ENCODE results near the gene C1GALT1.

C1GALT1 gene

DNA sequence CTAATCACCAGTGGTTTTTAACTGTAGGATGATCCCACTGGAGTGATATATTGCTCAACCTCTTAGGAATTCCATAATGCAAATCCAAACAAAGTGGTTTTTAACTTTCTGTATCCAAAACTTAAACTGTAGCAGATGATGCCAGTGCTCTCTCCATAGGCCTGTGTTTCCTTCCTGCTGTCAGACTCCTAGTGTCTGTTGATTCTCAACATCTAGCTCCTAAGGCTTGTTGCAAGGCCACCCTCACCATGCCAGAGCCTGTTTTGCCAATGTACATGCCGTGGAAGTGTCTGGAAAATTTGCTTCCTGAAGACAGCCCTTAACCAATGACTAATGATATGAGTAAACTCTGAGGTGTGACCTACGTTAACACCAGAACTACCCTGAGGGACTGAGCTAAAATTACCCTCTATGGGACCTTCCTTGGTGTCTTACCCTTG is 39.3 kb downstream of the C1GALT1 start:
- Histone ChIP-seq H3K4me3 (replicated peaks; ENCODE audit: insufficient read depth, low read length) (no peak overlapping the region), H3K27me3 (ENCODE audit: insufficient read depth, poor library complexity, severe bottlenecking) (no peaks in the 10 kb centered on the region), H3K27ac (replicated peaks) (no peak overlapping the region)
- TF ChIP-seq, protein P1, sequence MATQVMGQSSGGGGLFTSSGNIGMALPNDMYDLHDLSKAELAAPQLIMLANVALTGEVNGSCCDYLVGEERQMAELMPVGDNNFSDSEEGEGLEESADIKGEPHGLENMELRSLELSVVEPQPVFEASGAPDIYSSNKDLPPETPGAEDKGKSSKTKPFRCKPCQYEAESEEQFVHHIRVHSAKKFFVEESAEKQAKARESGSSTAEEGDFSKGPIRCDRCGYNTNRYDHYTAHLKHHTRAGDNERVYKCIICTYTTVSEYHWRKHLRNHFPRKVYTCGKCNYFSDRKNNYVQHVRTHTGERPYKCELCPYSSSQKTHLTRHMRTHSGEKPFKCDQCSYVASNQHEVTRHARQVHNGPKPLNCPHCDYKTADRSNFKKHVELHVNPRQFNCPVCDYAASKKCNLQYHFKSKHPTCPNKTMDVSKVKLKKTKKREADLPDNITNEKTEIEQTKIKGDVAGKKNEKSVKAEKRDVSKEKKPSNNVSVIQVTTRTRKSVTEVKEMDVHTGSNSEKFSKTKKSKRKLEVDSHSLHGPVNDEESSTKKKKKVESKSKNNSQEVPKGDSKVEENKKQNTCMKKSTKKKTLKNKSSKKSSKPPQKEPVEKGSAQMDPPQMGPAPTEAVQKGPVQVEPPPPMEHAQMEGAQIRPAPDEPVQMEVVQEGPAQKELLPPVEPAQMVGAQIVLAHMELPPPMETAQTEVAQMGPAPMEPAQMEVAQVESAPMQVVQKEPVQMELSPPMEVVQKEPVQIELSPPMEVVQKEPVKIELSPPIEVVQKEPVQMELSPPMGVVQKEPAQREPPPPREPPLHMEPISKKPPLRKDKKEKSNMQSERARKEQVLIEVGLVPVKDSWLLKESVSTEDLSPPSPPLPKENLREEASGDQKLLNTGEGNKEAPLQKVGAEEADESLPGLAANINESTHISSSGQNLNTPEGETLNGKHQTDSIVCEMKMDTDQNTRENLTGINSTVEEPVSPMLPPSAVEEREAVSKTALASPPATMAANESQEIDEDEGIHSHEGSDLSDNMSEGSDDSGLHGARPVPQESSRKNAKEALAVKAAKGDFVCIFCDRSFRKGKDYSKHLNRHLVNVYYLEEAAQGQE (IDR thresholded peaks at IDR 0.05; ENCODE audit: insufficient replicate concordance, low read depth): no peak
- no peak for TF ChIP-seq GABPA (IDR thresholded peaks at IDR 0.05; ENCODE audit: low read depth)
- no peak for TF ChIP-seq SPI1 (IDR thresholded peaks at IDR 0.05; ENCODE audit: borderline replicate concordance, low read depth)
- no peak for TF ChIP-seq POLR2AphosphoS5 (IDR thresholded peaks at IDR 0.05; ENCODE audit: low read depth)
- TF ChIP-seq, protein P2, sequence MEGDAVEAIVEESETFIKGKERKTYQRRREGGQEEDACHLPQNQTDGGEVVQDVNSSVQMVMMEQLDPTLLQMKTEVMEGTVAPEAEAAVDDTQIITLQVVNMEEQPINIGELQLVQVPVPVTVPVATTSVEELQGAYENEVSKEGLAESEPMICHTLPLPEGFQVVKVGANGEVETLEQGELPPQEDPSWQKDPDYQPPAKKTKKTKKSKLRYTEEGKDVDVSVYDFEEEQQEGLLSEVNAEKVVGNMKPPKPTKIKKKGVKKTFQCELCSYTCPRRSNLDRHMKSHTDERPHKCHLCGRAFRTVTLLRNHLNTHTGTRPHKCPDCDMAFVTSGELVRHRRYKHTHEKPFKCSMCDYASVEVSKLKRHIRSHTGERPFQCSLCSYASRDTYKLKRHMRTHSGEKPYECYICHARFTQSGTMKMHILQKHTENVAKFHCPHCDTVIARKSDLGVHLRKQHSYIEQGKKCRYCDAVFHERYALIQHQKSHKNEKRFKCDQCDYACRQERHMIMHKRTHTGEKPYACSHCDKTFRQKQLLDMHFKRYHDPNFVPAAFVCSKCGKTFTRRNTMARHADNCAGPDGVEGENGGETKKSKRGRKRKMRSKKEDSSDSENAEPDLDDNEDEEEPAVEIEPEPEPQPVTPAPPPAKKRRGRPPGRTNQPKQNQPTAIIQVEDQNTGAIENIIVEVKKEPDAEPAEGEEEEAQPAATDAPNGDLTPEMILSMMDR (IDR thresholded peaks at IDR 0.05; ENCODE audit: insufficient read depth, low read length): no peak
- no peak for DNase-seq (ENCODE audit: low read depth in 1 of 2, low spot score in 1 of 2)

DNA sequence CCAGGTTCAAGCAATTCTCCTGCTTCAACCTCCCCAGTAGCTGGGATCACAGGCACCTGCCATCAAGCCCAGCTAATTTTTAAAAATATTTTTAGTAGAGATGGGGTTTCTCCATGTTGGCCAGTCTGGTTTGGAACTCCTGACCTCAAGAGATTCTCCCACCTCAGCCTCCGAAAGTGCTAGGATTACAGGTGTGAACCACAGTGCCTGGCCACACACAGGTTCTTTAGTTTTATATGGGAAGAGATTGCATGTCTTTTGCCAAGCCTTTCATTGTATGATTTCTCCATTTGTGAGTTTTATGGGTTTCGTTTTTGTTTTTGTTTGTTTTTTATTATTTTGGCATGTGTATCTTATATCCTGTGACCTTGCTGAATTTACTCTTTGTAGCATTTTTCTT is 40.9 kb downstream of the C1GALT1 start:
- DNase-seq (ENCODE audit: low read depth in 1 of 2, low spot score in 1 of 2): no peak
- H3K4me3 ChIP-seq (replicated peaks; ENCODE audit: insufficient read depth, low read length): no peak overlapping the region
- no peak for TF ChIP-seq SPI1 (IDR thresholded peaks at IDR 0.05; ENCODE audit: borderline replicate concordance, low read depth)
- TF ChIP-seq, protein P1 (IDR thresholded peaks at IDR 0.05; ENCODE audit: insufficient replicate concordance, low read depth): no peak
- no peaks in the 10 kb centered on the region for H3K27me3 ChIP-seq (ENCODE audit: insufficient read depth, poor library complexity, severe bottlenecking)
- H3K27ac ChIP-seq (replicated peaks): no peak overlapping the region

DNA sequence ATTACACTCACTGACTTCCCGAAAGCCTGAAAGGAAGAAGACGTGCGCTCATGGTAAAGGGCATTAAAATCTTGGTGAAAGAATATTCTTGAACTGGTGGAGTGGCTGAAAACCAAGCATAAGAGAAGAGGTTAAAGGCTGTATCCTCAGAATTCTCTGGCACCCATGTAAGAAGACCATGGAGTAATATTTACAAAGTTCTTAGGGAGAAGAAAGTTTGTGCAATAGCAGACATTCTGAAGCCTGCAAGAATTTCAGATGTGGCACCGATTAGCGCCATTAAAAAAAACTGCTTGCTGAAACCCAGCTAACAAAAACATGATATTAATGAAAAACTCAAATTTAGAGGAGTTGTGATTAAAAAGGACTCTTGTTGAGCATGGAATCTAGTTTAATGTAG is 44.1 kb downstream of the C1GALT1 start:
- H3K4me3 ChIP-seq (replicated peaks; ENCODE audit: insufficient read depth, low read length): no peak overlapping the region
- TF ChIP-seq POLR2AphosphoS5 (IDR thresholded peaks at IDR 0.05; ENCODE audit: low read depth) (no peak), GABPA (IDR thresholded peaks at IDR 0.05; ENCODE audit: low read depth) (no peak)
- no peaks in the 10 kb centered on the region for H3K27me3 ChIP-seq (ENCODE audit: insufficient read depth, poor library complexity, severe bottlenecking)
- H3K27ac ChIP-seq (replicated peaks): no peak overlapping the region
- DNase-seq (ENCODE audit: low read depth in 1 of 2, low spot score in 1 of 2): no peak

DNA sequence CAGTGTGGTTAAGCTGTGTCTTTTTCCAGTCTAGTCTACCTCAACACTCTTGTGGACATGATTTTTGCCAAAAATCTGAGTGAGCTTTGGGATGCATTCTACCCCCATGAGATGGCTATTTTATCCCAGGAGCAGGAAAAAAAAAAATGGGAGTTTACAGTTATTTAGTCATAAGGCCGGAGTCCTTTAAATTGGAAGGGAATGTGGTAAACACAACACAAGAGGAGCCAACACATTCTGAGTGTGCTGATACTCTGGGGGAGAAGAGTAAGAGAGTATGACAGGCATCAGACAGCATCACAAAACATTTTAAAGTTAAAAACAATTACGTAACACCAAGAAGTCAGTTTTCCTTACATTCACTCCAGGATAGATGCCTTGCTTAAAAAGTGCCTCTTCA is 46.1 kb downstream of the C1GALT1 start:
- no peak for DNase-seq (ENCODE audit: low read depth in 1 of 2, low spot score in 1 of 2)

More for the DNA sequence above, 46.1 kb downstream of the C1GALT1 start:
- Histone ChIP-seq H3K27ac (replicated peaks) (no peak overlapping the region), H3K27me3 (ENCODE audit: insufficient read depth, poor library complexity, severe bottlenecking) (no peaks in the 10 kb centered on the region), H3K4me3 (replicated peaks; ENCODE audit: insufficient read depth, low read length) (no peak overlapping the region)
- TF ChIP-seq SPI1 (IDR thresholded peaks at IDR 0.05; ENCODE audit: borderline replicate concordance, low read depth) (no peak), GABPA (IDR thresholded peaks at IDR 0.05; ENCODE audit: low read depth) (no peak), POLR2AphosphoS5 (IDR thresholded peaks at IDR 0.05; ENCODE audit: low read depth) (no peak)
- TF ChIP-seq, protein P2 (IDR thresholded peaks at IDR 0.05; ENCODE audit: insufficient read depth, low read length): no peak
- TF ChIP-seq, protein P1 (IDR thresholded peaks at IDR 0.05; ENCODE audit: insufficient replicate concordance, low read depth): no peak
